Hematopoietic multipotent progenitor cell (in vitro differentiated cells): ENCODE results near the gene PADI4. TPM values are rescaled to one million over a fixed set of nuclear protein-coding genes. Genes with fewer than 3 reads are reported as not detected.
A peak's percentile ranks its signal among the peaks of the same experiment; 100 is the strongest.

Source experiments
- DNase-seq, 3 donors: peaks; one replicate each; pipeline ENCODE4 v3.0.0-alpha.2; 2011 to 2015; ENCODE audit warnings: low read depth in 2 of 3, low spot score in 2 of 3
- total RNA-seq: library from RNA; depleted of rRNA; stranded (reverse); fragments of >200 nt; gene quantifications from one replicate; pipeline ENCODE4 v1.2.3, GENCODE V29; 2012

Gene PADI4
- 4.3 TPM for total RNA-seq

- peak in 2 of 3 donors; percentile 74 to 75 for DNase-seq
Measured at GRCh38 chr1:17307946-17308345, at the start of gene PADI4. Gene PADI4 (plus strand): TSS chr1:17308197. CDS start chr1:17308223, 26 bp downstream.

- no peak for DNase-seq
Measured at GRCh38 chr1:17258758-17259130, 49.3 kb upstream of the PADI4 start.

DNA sequence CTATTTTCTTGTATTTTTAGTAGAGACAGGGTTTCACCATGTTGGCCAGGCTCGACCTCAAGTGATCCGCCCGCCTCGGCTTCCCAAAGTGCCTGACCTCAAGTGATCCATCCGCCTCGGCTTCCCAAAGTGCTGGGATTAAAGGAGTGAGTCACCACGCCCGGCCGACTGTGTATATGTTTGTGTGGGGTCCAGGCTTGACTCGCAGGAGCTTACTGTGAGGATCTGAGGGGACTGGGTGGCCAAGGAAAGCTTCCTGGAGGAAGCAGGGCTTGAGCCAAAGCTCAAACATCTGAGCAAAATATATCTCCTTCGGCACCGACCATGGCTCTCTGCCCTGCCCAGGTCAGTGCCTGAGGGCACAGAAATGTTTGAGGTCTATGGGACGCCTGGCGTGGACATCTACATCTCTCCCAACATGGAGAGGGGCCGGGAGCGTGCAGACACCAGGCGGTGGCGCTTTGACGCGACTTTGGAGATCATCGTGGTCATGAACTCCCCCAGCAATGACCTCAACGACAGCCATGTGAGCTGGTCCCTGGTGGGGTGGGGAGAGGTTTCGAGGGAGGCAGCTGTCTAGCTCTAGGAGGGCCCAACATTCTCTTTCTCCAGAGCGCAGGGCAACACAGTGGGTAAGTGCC is 48.6 kb upstream of the PADI4 start:
- DNase-seq: no peak

DNA sequence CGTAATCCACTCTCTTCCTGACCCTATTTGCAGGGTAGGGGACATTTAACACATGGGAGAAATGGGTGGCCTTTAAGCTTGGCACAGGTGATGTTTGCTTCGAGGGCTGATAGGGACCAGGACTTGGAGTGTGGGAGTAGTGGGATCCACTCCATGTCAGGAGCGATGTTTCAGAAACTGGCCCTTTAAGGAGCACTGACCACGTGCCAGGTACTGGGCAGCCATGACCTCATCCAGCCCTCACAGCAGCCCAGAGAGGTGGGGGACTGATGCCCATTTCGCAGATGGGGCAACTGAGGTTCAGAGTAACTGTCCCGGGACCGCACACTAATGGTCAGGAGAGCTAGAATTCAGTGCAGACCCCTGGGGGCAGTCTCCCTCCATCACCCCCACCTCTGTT is 47.7 kb upstream of the PADI4 start:
- DNase-seq: no peak

DNA sequence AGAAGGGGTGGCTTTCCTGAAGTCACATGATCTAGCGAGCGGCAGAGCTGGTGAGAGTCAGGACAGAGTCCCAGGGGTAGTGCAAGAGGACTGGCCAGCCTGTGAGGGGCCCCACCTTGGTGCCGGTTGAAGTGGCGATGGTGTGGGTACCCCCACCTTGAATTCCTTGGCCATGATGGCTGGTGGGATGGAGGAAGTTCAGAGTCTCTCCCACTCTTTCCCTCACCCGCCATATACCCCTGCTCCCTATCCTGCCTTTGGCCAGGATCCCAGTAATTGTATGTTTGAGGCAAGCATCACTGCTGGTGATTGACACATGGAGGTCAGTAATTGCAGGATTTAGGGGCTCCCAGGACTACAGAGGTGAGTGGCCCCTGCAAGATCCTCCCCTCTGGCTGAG is 47.3 kb upstream of the PADI4 start:
- no peak for DNase-seq

DNA sequence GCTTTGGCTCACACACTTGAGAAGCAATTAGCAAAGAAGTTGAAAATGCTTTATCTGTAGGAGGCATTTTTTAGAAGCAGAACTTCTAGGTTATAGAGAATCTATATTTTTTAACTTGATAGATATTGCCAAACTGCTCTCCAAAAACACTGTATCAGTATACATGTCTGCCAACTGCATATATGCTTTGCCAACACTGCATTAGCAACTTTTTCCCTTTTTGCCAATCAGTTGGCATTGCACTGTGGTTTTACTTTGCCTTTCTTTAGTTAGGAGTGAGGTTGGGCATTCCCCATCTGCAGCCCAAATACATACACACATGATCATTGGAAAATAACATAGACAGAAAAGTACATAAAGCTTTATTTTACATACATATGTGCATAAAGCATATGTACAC is 44.1 kb upstream of the PADI4 start:
- no peak for DNase-seq

- DNase-seq: no peak
Measured at GRCh38 chr1:17264470-17264869, 43.5 kb upstream of the PADI4 start.

- no peak for DNase-seq
Measured at GRCh38 chr1:17265162-17265561, 42.8 kb upstream of the PADI4 start.

GRCh38 chr1:17265950-17266349 is 42.0 kb upstream of the PADI4 start:
- DNase-seq: no peak

DNA sequence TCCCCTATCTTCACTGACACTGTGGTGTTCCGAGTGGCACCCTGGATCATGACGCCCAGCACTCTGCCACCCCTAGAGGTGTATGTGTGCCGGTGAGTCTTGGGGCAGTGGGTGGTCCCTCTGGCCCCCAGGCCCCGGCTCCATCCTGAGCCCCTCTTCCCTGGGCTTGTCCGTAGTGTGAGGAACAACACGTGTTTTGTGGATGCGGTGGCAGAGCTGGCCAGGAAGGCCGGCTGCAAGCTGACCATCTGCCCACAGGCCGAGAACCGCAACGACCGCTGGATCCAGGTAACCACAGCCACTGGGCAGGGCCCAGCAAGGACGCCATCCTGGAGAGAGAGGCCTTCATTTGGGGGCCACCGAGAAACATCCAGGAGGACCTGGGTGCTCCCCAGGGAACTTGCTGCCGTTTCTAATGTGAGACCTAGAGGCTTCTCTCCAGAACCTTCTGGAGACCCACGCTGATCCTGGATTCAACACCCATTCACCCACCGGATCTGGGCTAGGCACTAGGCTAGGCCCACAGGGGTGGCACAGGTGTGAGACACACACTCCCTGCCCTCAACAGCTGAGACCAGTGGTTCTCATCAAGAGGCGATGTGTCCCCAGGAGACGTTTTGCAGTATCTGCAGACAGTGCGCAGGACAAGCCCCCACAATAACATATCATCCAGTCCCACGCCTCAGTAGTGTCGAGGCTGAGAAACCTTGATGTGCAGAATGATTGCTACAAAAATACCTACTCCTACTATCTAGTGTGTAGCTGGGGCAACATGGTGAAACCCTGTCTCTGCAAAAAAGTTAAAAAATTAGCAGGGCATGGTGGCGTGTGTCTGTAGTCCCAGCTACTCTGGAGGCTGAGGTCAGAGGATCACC is 36.9 kb upstream of the PADI4 start:
- no peak for DNase-seq

GRCh38 chr1:17272066-17272465 is 35.9 kb upstream of the PADI4 start:
- no peak for DNase-seq

DNA sequence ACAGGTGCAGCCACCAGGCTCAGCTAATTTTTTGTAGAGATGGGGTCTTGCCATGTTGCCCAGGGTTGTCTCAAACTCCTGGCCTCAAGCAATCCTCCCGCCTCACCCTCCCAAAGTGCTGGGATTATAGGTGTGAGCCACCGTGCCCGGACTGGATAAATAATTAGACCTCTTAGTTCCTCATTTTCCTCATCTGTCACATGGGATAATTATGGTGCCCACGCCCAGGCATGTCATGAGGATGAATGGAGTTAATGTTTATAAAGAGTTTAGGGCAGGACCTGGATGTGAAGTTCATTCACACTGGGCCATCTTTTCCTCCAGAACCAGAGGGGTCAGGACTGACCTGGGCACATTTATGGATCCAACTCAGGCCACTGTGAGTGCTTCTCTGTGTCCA is 35.4 kb upstream of the PADI4 start:
- no peak for DNase-seq

GRCh38 chr1:17273096-17273495 is 34.9 kb upstream of the PADI4 start:
- DNase-seq: no peak

- peak in 2 of 3 donors; percentile 54 to 60 for DNase-seq
Measured at GRCh38 chr1:17274186-17275170, 33.5 kb upstream of the PADI4 start.

- DNase-seq: peak in 2 of 3 donors; percentile 87 to 88
Measured at GRCh38 chr1:17276568-17276967, 31.4 kb upstream of the PADI4 start.

DNA sequence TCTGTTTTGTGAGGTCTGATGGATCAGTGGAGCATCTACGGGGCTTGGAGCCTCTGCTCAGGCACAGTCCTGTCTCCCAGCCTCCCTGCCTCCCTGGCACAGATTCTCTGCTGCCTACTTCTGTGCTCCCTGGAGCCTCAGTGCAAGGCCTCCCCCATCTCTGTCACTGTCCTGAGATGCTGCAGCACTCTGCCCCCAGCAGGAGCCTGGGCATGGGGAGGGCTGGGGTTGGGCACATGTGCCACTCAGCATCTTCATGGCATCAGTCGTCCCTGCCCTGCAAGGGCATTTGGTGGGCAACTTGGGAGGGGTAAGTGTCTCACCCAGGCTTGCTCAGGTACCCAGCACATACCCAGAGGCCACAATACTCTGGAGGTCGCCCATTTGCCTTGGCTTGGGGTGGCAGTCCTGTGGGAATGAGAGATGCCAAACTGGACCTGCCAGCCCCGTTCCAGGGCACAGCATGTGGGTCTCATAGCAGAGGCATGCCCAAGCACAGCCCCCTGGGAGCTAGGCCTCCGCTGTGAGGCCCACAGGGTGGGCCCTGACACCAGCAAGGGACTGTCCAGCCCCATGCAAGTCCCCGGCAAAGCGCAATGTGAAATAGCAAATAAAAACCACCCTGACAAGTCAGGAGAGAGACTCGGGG is 30.4 kb upstream of the PADI4 start:
- no peak for DNase-seq

- no peak for DNase-seq
Measured at GRCh38 chr1:17278996-17279830, 28.8 kb upstream of the PADI4 start.

GRCh38 chr1:17280436-17280835 is 27.6 kb upstream of the PADI4 start:
- DNase-seq: no peak

DNA sequence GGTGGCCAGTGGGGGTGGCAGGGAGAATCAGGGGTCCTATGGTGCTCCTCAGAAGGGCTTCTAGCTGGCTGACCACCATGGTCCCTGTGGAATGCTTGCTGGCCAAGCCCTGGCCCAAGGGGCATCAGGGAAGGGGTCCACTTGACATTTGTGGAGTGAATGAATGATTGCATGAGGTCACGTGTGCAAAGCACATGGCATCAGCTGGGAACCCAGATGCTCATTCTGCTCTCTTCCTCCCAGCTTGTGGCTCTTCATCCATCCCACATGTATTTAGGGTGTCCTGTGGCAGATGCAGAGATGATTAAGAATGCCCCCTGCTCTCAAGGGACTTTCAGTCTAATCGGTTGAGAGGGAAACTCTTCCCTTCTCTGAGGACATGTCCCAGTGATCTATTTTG is 27.1 kb upstream of the PADI4 start:
- no peak for DNase-seq

GRCh38 chr1:17281775-17282181 is 26.2 kb upstream of the PADI4 start:
- peak in 2 of 3 donors; percentile 80 to 92 for DNase-seq
